NB4 (cell line): ENCODE data around the gene EIF4G3.

Source experiments
- DNase-seq: peaks from one replicate; pipeline ENCODE4 v3.0.0; 2010; ENCODE audit warnings: low read depth
- H3K4me3 ChIP-seq: one replicate; pipeline ENCODE4 v1.5.1; 2011; ENCODE audit warnings: mild to moderate bottlenecking, low read depth, low read length, moderate library complexity
- MAX ChIP-seq: IDR thresholded peaks from 2 replicates; pipeline ENCODE4 v1.6.1; 2011; ENCODE audit warnings: low read depth, low read length
- MYC ChIP-seq: IDR thresholded peaks from 2 replicates; pipeline ENCODE4 v1.6.1; 2011; ENCODE audit warnings: low read depth, low read length
- POLR2A ChIP-seq: IDR thresholded peaks from 2 replicates; pipeline ENCODE4 v1.6.1; 2011; ENCODE audit warnings: mild to moderate bottlenecking; ENCODE audit not compliant: insufficient read length; ENCODE audit errors: extremely low read depth
- TF ChIP-seq, protein P1 (sequence below): IDR thresholded peaks from one replicate; pipeline ENCODE4 v1.5.1; 2012; ENCODE audit warnings: low read depth, low read length

Gene EIF4G3

DNA sequence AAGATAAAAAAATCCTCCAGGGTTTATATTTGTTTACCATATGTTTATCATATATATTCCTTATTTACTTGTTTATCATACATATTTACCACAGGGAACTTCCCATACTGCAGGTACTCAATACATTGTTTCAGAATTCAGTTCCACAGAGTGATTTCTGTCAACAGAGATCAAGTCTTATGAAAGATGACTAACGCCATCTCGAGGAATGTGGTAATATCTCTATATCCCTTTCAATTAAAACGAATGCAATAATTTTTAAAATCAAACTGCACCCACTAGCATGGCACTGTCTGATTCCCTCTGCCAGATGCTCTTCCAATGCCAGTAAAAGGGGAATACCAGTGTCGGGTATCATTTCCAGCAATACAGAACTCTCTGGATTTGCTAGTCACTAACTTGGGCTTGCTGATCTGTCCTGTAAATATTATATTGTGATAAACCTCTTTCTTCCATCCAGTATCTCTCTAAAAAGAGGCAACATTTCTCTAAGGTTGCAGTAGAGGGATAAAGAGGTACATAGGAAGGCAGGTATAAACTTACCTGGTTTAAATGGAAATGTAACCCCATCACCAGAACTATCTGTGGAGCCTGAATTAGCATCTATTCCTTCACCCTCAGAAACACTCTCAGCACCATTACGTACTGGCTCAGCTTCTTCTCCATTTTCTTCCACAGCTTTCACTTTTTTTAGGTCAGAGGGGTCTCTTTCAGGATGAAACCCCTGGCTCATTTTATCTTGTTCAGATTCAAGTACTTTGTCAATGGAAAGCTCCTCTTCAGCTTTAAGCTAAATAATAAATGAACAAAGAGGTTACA is 277.3 kb downstream of the EIF4G3 start:
- no peak for DNase-seq
- TF ChIP-seq MAX (no peak), MYC (no peak), POLR2A (no peak)
- TF ChIP-seq, protein P1, sequence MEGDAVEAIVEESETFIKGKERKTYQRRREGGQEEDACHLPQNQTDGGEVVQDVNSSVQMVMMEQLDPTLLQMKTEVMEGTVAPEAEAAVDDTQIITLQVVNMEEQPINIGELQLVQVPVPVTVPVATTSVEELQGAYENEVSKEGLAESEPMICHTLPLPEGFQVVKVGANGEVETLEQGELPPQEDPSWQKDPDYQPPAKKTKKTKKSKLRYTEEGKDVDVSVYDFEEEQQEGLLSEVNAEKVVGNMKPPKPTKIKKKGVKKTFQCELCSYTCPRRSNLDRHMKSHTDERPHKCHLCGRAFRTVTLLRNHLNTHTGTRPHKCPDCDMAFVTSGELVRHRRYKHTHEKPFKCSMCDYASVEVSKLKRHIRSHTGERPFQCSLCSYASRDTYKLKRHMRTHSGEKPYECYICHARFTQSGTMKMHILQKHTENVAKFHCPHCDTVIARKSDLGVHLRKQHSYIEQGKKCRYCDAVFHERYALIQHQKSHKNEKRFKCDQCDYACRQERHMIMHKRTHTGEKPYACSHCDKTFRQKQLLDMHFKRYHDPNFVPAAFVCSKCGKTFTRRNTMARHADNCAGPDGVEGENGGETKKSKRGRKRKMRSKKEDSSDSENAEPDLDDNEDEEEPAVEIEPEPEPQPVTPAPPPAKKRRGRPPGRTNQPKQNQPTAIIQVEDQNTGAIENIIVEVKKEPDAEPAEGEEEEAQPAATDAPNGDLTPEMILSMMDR = no peak
- H3K4me3 ChIP-seq = no peak overlapping the region

DNA sequence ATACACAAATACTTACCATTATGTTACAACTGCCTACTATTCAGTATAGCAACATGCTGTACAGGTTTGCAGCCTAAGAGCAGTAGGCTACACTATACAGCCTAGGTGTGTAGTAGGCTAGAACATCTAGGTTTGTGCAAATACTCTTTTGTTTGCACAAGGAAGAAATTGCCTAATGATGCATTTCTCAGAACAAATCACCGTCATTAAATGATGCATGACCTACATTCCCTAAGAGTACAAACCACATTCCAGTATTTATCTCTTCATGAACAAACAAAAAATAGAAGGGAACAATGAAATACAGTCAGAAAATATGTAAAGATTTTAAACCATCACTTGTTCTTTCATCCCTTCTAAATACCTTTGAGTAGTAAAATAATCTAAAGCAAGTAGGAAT is 279.9 kb downstream of the EIF4G3 start:
- no peak for DNase-seq
- TF ChIP-seq MAX (no peak), POLR2A (no peak), MYC (no peak)
- TF ChIP-seq, protein P1 = no peak

DNA sequence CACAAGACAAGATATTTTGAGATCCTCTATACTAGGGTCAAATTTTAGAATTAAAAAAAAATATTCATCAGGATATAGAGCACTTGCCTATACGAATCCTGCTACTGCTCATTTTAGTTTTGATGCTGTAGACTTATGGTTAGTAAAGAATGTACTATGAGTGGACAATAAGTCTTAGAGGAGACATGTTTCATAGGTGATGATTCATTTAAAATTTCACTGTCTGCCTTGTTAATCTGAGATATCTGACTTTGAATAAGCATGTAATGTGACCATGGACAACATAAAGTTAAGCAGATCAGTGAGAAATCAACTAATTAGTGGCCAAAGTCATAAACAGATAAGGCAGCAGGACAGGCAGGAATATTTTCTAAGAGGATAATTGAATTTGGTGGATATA is 282.8 kb downstream of the EIF4G3 start:
- H3K4me3 ChIP-seq = no peak overlapping the region
- no peak for DNase-seq
- TF ChIP-seq POLR2A = no peak
- no peak for TF ChIP-seq MAX
- TF ChIP-seq, protein P1 = no peak
- no peak for TF ChIP-seq MYC

More for the DNA sequence above, 279.9 kb downstream of the EIF4G3 start:
- H3K4me3 ChIP-seq = no peak overlapping the region

DNA sequence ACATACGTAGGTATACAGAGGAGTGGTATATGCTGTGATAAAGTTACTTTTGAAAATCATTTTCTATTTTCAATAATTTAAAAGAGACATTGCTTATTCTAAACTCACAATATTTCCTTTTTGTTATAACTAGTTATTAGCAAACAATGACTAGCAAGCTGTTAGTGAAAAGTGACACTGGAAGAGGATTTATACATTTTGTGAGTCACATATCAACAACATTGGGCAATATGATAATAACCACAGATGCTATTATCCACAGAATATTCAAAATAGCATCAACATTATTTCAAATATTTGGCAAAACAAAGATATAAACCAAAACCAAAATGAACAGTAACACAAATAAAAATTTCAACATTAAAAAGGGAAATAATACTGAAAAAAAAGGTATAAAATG is 285.6 kb downstream of the EIF4G3 start:
- no peak overlapping the region for H3K4me3 ChIP-seq
- DNase-seq = no peak
- TF ChIP-seq MYC (no peak), MAX (no peak), POLR2A (no peak)
- TF ChIP-seq, protein P1 = no peak

GRCh38 chr1:20887246-20887645 is 289.5 kb downstream of the EIF4G3 start:
- no peak for DNase-seq
- H3K4me3 ChIP-seq = no peak overlapping the region
- no peak for TF ChIP-seq POLR2A
- TF ChIP-seq, protein P1 = no peak
- no peak for TF ChIP-seq MAX
- no peak for TF ChIP-seq MYC
